Esophagus squamous epithelium (tissue), 5 donors: Measurements from ENCODE around the gene CD79B. TPM values are rescaled to one million over a fixed set of nuclear protein-coding genes. Genes with fewer than 3 reads are reported as not detected.

Source experiments
- DNase-seq: peaks from one replicate; lab custom pipeline; 2025; lab: John Stamatoyannopoulos, UW
- H3K27ac ChIP-seq, 4 donors: fragments of 200-600 bp; sonication (generic); one replicate each; pipeline ENCODE4 v1.5.1; 2016 to 2019; ENCODE audit warnings: mild to moderate bottlenecking in 1 of 4
- H3K27me3 ChIP-seq, 4 donors: fragments of 200-600 bp; sonication (generic); 1 replicate in 3 of 4; 2 replicates in 1 of 4; pipeline versions ENCODE4 v1.5.1 to v1.6.0; 2017 to 2021; ENCODE audit warnings: antibody characterized with exemption in 1 of 4
- H3K36me3 ChIP-seq, 3 donors: fragments of 200-600 bp; sonication (generic); one replicate each; pipeline ENCODE4 v1.5.1; 2016 to 2019
- H3K4me1 ChIP-seq, 3 donors: fragments of 200-600 bp; sonication (generic); one replicate each; pipeline ENCODE4 v1.5.1; 2017 to 2019
- H3K4me3 ChIP-seq, 4 donors: fragments of 200-600 bp; sonication (generic); 1 replicate in 3 of 4; 2 replicates in 1 of 4; pipeline ENCODE4 v1.5.1; 2016 to 2019; ENCODE audit warnings: mild to moderate bottlenecking in 2 of 4, moderate library complexity in 1 of 4
- H3K9me3 ChIP-seq, 3 donors: fragments of 200-600 bp; sonication (generic); one replicate each; pipeline ENCODE4 v1.5.1; 2016 to 2019
- CTCF ChIP-seq, 6 experiments: fragments of 450-650 bp in 4 of 6; fragments of 200-600 bp in 2 of 6; sonication (generic) in 2 of 6; IDR thresholded peaks; one replicate each; pipeline ENCODE4 v1.5.1; 2016 to 2019; ENCODE audit warnings: antibody characterized with exemption in 6 of 6, mild to moderate bottlenecking in 4 of 6, moderate library complexity in 4 of 6
- POLR2A ChIP-seq, 4 donors: fragments of 450-650 bp; IDR thresholded peaks; one replicate each; pipeline ENCODE4 v1.6.1; 2017; ENCODE audit warnings: antibody characterized with exemption in 4 of 4, mild to moderate bottlenecking in 4 of 4, moderate library complexity in 3 of 4
- WGBS, 2 donors: methylation state at CpG; one replicate each; pipeline ENCODE4 v1.1.5; 2018; 5-methylcytosine and 5-hydroxymethylcytosine counted together
- intact Hi-C: fragments of 100-400 bp; cut with DNase I; formaldehyde crosslinking; loops from one replicate; pipeline ENCODE4 v1.15.0; 2022
- total RNA-seq, 4 donors: library from RNA; depleted of rRNA; stranded (reverse); fragments of >200 nt; gene quantifications; one replicate each; pipeline ENCODE4 v1.1.0, GENCODE V29; 2016
- donor health status: DM: yes; HTN: yes; CAD: no.

Gene CD79B
- total RNA-seq, 4 donors from 2014 or later: 1.1 to 2.0 (median 1.3) TPM; not detected in 1

- DNase-seq: no peak
- intact Hi-C loops: no loop called here
- no peaks in the 10 kb centered on the region for H3K9me3 ChIP-seq
Measured at GRCh38 chr17:63947711-63948330, 15.7 kb upstream of the CD79B start.

GRCh38 chr17:63946440-63947363 is 14.6 kb upstream of the CD79B start:
- H3K36me3 ChIP-seq: no peaks in the 10 kb centered on the region
- WGBS, 2 donors: 31 to 57% methylated on average over 3 to 7 of the region's 20 CpGs
- intact Hi-C loops: no loop called here
- peaks cover 0 to 34% (median 0%) of the 10 kb centered on the region in 4 donors for H3K27me3 ChIP-seq
- peaks cover 0 to 11% (median 0%) of the 10 kb centered on the region in 3 donors for H3K4me1 ChIP-seq
- DNase-seq: no peak
- no peak overlapping the region for H3K27ac ChIP-seq
- no peaks in the 10 kb centered on the region for H3K9me3 ChIP-seq
- TF ChIP-seq POLR2A (IDR thresholded peaks at IDR 0.05): no peak
- TF ChIP-seq CTCF (IDR thresholded peaks at IDR 0.05): peak; percentile 41 to 72 (median 62)
- H3K4me3 ChIP-seq: peak overlapping the region in 1 of 4 donors; percentile 21

More at GRCh38 chr17:63947711-63948330, 15.7 kb upstream of the CD79B start:
- H3K4me1 ChIP-seq: peaks cover 0 to 11% (median 0%) of the 10 kb centered on the region in 3 donors
- peaks cover 0 to 34% (median 0%) of the 10 kb centered on the region in 4 donors for H3K27me3 ChIP-seq
- no peak overlapping the region for H3K4me3 ChIP-seq
- H3K36me3 ChIP-seq: no peaks in the 10 kb centered on the region
- 80 to 92% methylated on average over 3 to 7 of the region's 18 CpGs for WGBS, 2 donors
- TF ChIP-seq CTCF (IDR thresholded peaks at IDR 0.05): no peak
- no peak for TF ChIP-seq POLR2A (IDR thresholded peaks at IDR 0.05)
- no peak overlapping the region for H3K27ac ChIP-seq

- Histone ChIP-seq H3K4me1 (peaks cover 0 to 11% (median 0%) of the 10 kb centered on the region in 3 donors), H3K36me3 (no peaks in the 10 kb centered on the region), H3K27ac (no peak overlapping the region), H3K27me3 (peaks cover 0 to 29% (median 0%) of the 10 kb centered on the region in 4 donors), H3K4me3 (no peak overlapping the region), H3K9me3 (no peaks in the 10 kb centered on the region)
- intact Hi-C loops: no loop called here
- TF ChIP-seq CTCF (IDR thresholded peaks at IDR 0.05) (no peak), POLR2A (IDR thresholded peaks at IDR 0.05) (no peak)
- 50% methylated on average over 6 of the region's 6 CpGs; no CpG with 5 or more reads in 1 of the 2 donors for WGBS, 2 donors
- no peak for DNase-seq
Measured at GRCh38 chr17:63945784-63946439, 13.8 kb upstream of the CD79B start.

GRCh38 chr17:63944736-63945499 is 12.8 kb upstream of the CD79B start:
- no peaks in the 10 kb centered on the region for H3K36me3 ChIP-seq
- 81% methylated on average over 6 to 12 of the region's 24 CpGs for WGBS, 2 donors
- intact Hi-C loops: no loop called here
- no peak overlapping the region for H3K4me3 ChIP-seq
- H3K27ac ChIP-seq: no peak overlapping the region
- H3K4me1 ChIP-seq: peaks cover 0 to 11% (median 0%) of the 10 kb centered on the region in 3 donors
- H3K27me3 ChIP-seq: peaks cover 0 to 21% (median 0%) of the 10 kb centered on the region in 4 donors
- TF ChIP-seq CTCF (IDR thresholded peaks at IDR 0.05) (no peak), POLR2A (IDR thresholded peaks at IDR 0.05) (no peak)
- no peaks in the 10 kb centered on the region for H3K9me3 ChIP-seq
- DNase-seq: no peak
